ENCODE measurements around the gene PGC. TPM values are rescaled to one million over a fixed set of nuclear protein-coding genes. Genes with fewer than 3 reads are reported as not detected.

PGC gene
- total and polyA plus RNA-seq, 2 donors (not counting 1 experiment from before 2014, with no cell fraction given): not detected

- Histone ChIP-seq H3K27ac (ENCODE audit: low read length in 2 of 2) (peak overlapping the region; percentile 81 to 89), H3K27me3 (replicated peaks in 1 of 4; ENCODE audit: control extremely low read depth in 1 of 4, control insufficient read depth in 3 of 4, insufficient read depth in 4 of 4, low read length in 3 of 4) (no peaks in the 10 kb centered on the region), H3K4me2 (replicated peaks; ENCODE audit: low read depth, low read length, poor library complexity, severe bottlenecking) (peak overlapping the region; percentile 90), H3K9ac (ENCODE audit: low read length) (peak overlapping the region; percentile 78), H3K4me3 (ENCODE audit: control extremely low read depth in 1 of 5, extremely low read depth in 1 of 5, insufficient read depth in 1 of 5, low read depth in 2 of 5, low read length in 4 of 5) (peak overlapping the region in 4 of 5 experiments; percentile 68 to 89 (median 80)), H3K36me3 (replicated peaks in 1 of 2; ENCODE audit: control extremely low read depth in 1 of 2, control insufficient read depth in 1 of 2, extremely low read depth in 1 of 2, insufficient read depth in 2 of 2, low read length in 1 of 2) (peaks cover 0 to 3% of the 10 kb centered on the region in 2 experiments), H3K4me1 (ENCODE audit: control insufficient read depth in 2 of 2, insufficient read depth in 2 of 2, low read length in 2 of 2) (peaks cover 31 to 45% of the 10 kb centered on the region in 2 donors), H3K9me3 (ENCODE audit: control extremely low read depth in 1 of 3, control insufficient read depth in 2 of 3, insufficient read depth in 1 of 3, low read length in 2 of 3) (no peaks in the 10 kb centered on the region), H4K20me1 (ENCODE audit: control insufficient read depth, insufficient read depth, low read length, poor library complexity, severe bottlenecking) (peaks cover 7% of the 10 kb centered on the region), H2AFZ (ENCODE audit: insufficient read depth, low read depth, low read length, poor library complexity, severe bottlenecking) (peak overlapping the region; percentile 71), H3K79me2 (ENCODE audit: control insufficient read depth, insufficient read depth, low read length) (peaks cover 40% of the 10 kb centered on the region)
- under 1% methylated on average over 69 of the region's 76 CpGs for WGBS (ENCODE audit: insufficient coverage)
- H3K27ac Mint-ChIP-seq: peak overlapping the region; percentile 95
- no peaks in the 10 kb centered on the region for H3K9me3 Mint-ChIP-seq (ENCODE audit: insufficient read depth)
- peak overlapping the region; percentile 93 for H3K4me3 Mint-ChIP-seq
- DNase-seq (peak; percentile 88), ATAC-seq (ENCODE audit: low read depth) (peak; percentile 46)
- peaks cover 40% of the 10 kb centered on the region for H3K4me1 Mint-ChIP-seq
- ChIA-PET CTCF (interaction anchor here (1.0 to 7.9 kb wide), 12 partner anchors 9 to 307 kb away, joined by 3 to 303 read pairs (median 14); partner anchors contain the start of genes BYSL, MED20 and TOMM6), POLR2A (interaction anchor here (0.5 to 9.4 kb wide), 16 partner anchors 12 to 1782 kb away, joined by 3 to 342 read pairs (median 6); partner anchors contain the start of genes BYSL, MED20, TOMM6 and YIPF3)
- intact Hi-C loops (cut with micrococcal nuclease): loop anchor here (1.0 to 5.0 kb wide), 8 partner anchors 29 to 315 kb away; partner anchors contain the start of genes BYSL, FOXP4, MED20 and PRICKLE4
- H3K27me3 Mint-ChIP-seq: no peaks in the 10 kb centered on the region
- TF ChIP-seq, protein P1, sequence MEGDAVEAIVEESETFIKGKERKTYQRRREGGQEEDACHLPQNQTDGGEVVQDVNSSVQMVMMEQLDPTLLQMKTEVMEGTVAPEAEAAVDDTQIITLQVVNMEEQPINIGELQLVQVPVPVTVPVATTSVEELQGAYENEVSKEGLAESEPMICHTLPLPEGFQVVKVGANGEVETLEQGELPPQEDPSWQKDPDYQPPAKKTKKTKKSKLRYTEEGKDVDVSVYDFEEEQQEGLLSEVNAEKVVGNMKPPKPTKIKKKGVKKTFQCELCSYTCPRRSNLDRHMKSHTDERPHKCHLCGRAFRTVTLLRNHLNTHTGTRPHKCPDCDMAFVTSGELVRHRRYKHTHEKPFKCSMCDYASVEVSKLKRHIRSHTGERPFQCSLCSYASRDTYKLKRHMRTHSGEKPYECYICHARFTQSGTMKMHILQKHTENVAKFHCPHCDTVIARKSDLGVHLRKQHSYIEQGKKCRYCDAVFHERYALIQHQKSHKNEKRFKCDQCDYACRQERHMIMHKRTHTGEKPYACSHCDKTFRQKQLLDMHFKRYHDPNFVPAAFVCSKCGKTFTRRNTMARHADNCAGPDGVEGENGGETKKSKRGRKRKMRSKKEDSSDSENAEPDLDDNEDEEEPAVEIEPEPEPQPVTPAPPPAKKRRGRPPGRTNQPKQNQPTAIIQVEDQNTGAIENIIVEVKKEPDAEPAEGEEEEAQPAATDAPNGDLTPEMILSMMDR (IDR thresholded peaks at IDR 0.05): no peak
- TF ChIP-seq EZH2 (IDR thresholded peaks at IDR 0.05; ENCODE audit: borderline replicate concordance, insufficient read depth, low read depth, low read length, poor library complexity, severe bottlenecking): no peak
Measured at GRCh38 chr6:41734666-41735426, 12.4 kb downstream of the PGC start.
